Measurements from ENCODE around the gene SLC24A3.

Gene SLC24A3

GRCh38 chr20:19212469-19212815 is at the start of gene SLC24A3:
Gene SLC24A3 (plus strand): TSS chr20:19212642.
- no peak for DNase-seq

- DNase-seq: no peak
Measured at GRCh38 chr20:19170148-19170547, 42.3 kb upstream of the SLC24A3 start.

GRCh38 chr20:19172637-19173036 is 39.8 kb upstream of the SLC24A3 start:
- no peak for DNase-seq

GRCh38 chr20:19176470-19177052 is 35.9 kb upstream of the SLC24A3 start:
- DNase-seq: no peak

GRCh38 chr20:19181552-19181951 is 30.9 kb upstream of the SLC24A3 start:
- DNase-seq: no peak

GRCh38 chr20:19185083-19185482 is 27.4 kb upstream of the SLC24A3 start:
- no peak for DNase-seq

GRCh38 chr20:19193349-19193748 is 19.1 kb upstream of the SLC24A3 start:
- no peak for DNase-seq

- DNase-seq: peak; percentile 38
Measured at GRCh38 chr20:19205981-19206396, 6.5 kb upstream of the SLC24A3 start.

- no peak for DNase-seq
Measured at GRCh38 chr20:19207541-19207940, 4.9 kb upstream of the SLC24A3 start.

GRCh38 chr20:19210391-19211155 is 1.9 kb upstream of the SLC24A3 start:
- DNase-seq: no peak

- DNase-seq: no peak
Measured at GRCh38 chr20:19211252-19211651, 1.2 kb upstream of the SLC24A3 start.

GRCh38 chr20:19211661-19212468 is 577 bp upstream of the SLC24A3 start:
- peak; percentile 23 for DNase-seq

- DNase-seq: peak; percentile 77
Measured at GRCh38 chr20:19212821-19213502, 520 bp downstream of the SLC24A3 start.

GRCh38 chr20:19213946-19214490 is 1.6 kb downstream of the SLC24A3 start:
- no peak for DNase-seq

- no peak for DNase-seq
Measured at GRCh38 chr20:19218411-19218810, 6.0 kb downstream of the SLC24A3 start.

GRCh38 chr20:19222520-19223040 is 10.1 kb downstream of the SLC24A3 start:
- DNase-seq: no peak

GRCh38 chr20:19223640-19224039 is 11.2 kb downstream of the SLC24A3 start:
- no peak for DNase-seq

- no peak for DNase-seq
Measured at GRCh38 chr20:19231359-19232035, 19.1 kb downstream of the SLC24A3 start.

GRCh38 chr20:19232997-19233794 is 20.8 kb downstream of the SLC24A3 start:
- no peak for DNase-seq

GRCh38 chr20:19236371-19237055 is 24.1 kb downstream of the SLC24A3 start:
- no peak for DNase-seq

- DNase-seq: no peak
Measured at GRCh38 chr20:19241440-19241839, 29.0 kb downstream of the SLC24A3 start.

Data from COR-L47 (cell line).